Mesodermal cell (in vitro differentiated cells): ENCODE results near the gene PDCD6IP.

Experiments
- H3K27ac ChIP-seq: 2 replicates; pipeline ENCODE4 v1.7.0; 2013; ENCODE audit warnings: mild to moderate bottlenecking, low read depth, low read length, moderate library complexity; ENCODE audit not compliant: severe bottlenecking
- H3K36me3 ChIP-seq: 2 replicates; pipeline ENCODE4 v1.7.1; 2013; ENCODE audit warnings: mild to moderate bottlenecking, low read length, moderate library complexity; ENCODE audit not compliant: control insufficient read depth, insufficient read depth
- H3K4me1 ChIP-seq: one replicate; pipeline ENCODE4 v1.7.1; 2013; ENCODE audit warnings: mild to moderate bottlenecking, low read length; ENCODE audit not compliant: insufficient read depth, control insufficient read depth, poor library complexity, severe bottlenecking
- H3K4me3 ChIP-seq: 2 replicates; pipeline ENCODE4 v1.7.0; 2013; ENCODE audit warnings: low read length, control low read depth, mild to moderate bottlenecking; ENCODE audit not compliant: insufficient read depth, poor library complexity, severe bottlenecking; ENCODE audit errors: extremely low read depth
- H3K9me3 ChIP-seq: 2 replicates; pipeline ENCODE4 v1.7.1; 2013; ENCODE audit warnings: mild to moderate bottlenecking, low read length, moderate library complexity; ENCODE audit not compliant: control insufficient read depth
- WGBS, 2 experiments: methylation state at CpG; one replicate each; pipeline ENCODE4 v1.1.5; 2013; ENCODE audit warnings: missing lambda C conversion rate in 2 of 2; ENCODE audit not compliant: insufficient coverage in 2 of 2; 5-methylcytosine and 5-hydroxymethylcytosine counted together

PDCD6IP gene

DNA sequence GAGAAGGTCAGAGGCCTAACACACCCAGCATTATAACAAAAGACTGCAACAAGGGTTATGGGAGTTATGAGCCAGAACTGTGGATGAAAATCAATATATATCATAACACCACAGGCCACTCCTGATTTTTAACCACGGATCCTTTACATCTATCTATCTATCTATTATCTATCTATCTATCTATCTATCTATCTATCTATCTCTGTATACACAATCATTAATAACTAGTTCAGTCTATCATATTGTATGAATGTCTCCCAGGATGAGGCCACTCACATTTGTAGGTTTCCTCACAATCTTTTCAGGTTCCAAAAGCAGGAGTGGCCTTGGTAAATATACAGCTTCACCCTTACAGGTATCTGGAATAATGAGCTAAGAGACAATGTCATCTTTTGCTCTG, 94.2 kb downstream of the PDCD6IP start:
- 83% methylated on average over 1 of the region's 1 CpG; no CpG with 5 or more reads in 1 of the 2 experiments for WGBS, 2 experiments
- Histone ChIP-seq H3K9me3 (no peaks in the 10 kb centered on the region), H3K4me1 (no peaks in the 10 kb centered on the region), H3K36me3 (no peaks in the 10 kb centered on the region), H3K4me3 (no peak overlapping the region), H3K27ac (no peak overlapping the region)

GRCh38 chr3:33895658-33896057, 97.2 kb downstream of the PDCD6IP start:
- Histone ChIP-seq H3K4me1 (no peaks in the 10 kb centered on the region), H3K4me3 (no peak overlapping the region), H3K27ac (no peak overlapping the region), H3K36me3 (no peaks in the 10 kb centered on the region), H3K9me3 (no peaks in the 10 kb centered on the region)

- Histone ChIP-seq H3K36me3 (no peaks in the 10 kb centered on the region), H3K4me1 (no peaks in the 10 kb centered on the region), H3K27ac (no peak overlapping the region), H3K4me3 (no peak overlapping the region), H3K9me3 (no peaks in the 10 kb centered on the region)
- 83 to 88% methylated on average over 1 of the region's 1 CpG for WGBS, 2 experiments
Observed at GRCh38 chr3:33897306-33897705, 98.9 kb downstream of the PDCD6IP start.

GRCh38 chr3:33898901-33899300, 100.5 kb downstream of the PDCD6IP start:
- Histone ChIP-seq H3K27ac (no peak overlapping the region), H3K4me1 (no peaks in the 10 kb centered on the region), H3K4me3 (no peak overlapping the region), H3K36me3 (no peaks in the 10 kb centered on the region), H3K9me3 (no peaks in the 10 kb centered on the region)
- 73 to 79% methylated on average over 2 of the region's 2 CpGs for WGBS, 2 experiments

- Histone ChIP-seq H3K36me3 (no peaks in the 10 kb centered on the region), H3K4me1 (no peaks in the 10 kb centered on the region), H3K27ac (no peak overlapping the region), H3K9me3 (no peaks in the 10 kb centered on the region), H3K4me3 (no peak overlapping the region)
Observed at GRCh38 chr3:33900440-33900808, 102.0 kb downstream of the PDCD6IP start.

- H3K9me3 ChIP-seq: no peaks in the 10 kb centered on the region
- WGBS, 2 experiments: 93 to 94% methylated on average over 6 to 8 of the region's 11 CpGs
- peak overlapping the region; percentile 13 for H3K27ac ChIP-seq
- H3K4me3 ChIP-seq: no peak overlapping the region
- H3K4me1 ChIP-seq: no peaks in the 10 kb centered on the region
- no peaks in the 10 kb centered on the region for H3K36me3 ChIP-seq
Observed at GRCh38 chr3:33900809-33901505, 102.5 kb downstream of the PDCD6IP start.

- Histone ChIP-seq H3K27ac (no peak overlapping the region), H3K9me3 (no peaks in the 10 kb centered on the region), H3K4me3 (no peak overlapping the region), H3K36me3 (no peaks in the 10 kb centered on the region), H3K4me1 (no peaks in the 10 kb centered on the region)
- WGBS, 2 experiments: 85 to 93% methylated on average over 4 of the region's 6 CpGs
Observed at GRCh38 chr3:33901862-33902563, 103.6 kb downstream of the PDCD6IP start.

DNA sequence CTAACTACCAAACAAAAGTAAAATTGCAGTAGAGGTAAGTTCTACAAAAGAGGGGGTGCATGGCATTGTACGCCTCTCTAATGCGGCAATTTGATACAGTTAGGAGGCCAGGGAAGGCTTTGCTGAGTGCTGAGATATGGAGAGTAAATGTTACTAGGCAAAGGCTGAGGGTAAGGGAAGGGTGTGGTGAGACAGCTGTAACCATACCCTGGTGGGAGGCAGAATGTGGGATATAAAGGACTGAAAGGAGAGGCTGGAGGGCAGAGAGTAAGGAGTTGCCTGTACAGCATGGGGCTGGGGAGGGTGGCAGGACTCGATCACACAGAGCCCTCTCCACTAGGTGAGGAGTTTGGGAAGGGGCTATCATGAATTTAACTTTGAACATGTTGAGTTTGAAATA, 106.3 kb downstream of the PDCD6IP start:
- no peaks in the 10 kb centered on the region for H3K9me3 ChIP-seq
- no peaks in the 10 kb centered on the region for H3K36me3 ChIP-seq
- H3K4me3 ChIP-seq: no peak overlapping the region
- no peak overlapping the region for H3K27ac ChIP-seq
- H3K4me1 ChIP-seq: no peaks in the 10 kb centered on the region
- WGBS, 2 experiments: 93 to 96% methylated on average over 3 of the region's 3 CpGs

GRCh38 chr3:33908250-33908851, 109.9 kb downstream of the PDCD6IP start:
- WGBS, 2 experiments: 78 to 80% methylated on average over 1 to 3 of the region's 4 CpGs
- H3K4me3 ChIP-seq: no peak overlapping the region

DNA sequence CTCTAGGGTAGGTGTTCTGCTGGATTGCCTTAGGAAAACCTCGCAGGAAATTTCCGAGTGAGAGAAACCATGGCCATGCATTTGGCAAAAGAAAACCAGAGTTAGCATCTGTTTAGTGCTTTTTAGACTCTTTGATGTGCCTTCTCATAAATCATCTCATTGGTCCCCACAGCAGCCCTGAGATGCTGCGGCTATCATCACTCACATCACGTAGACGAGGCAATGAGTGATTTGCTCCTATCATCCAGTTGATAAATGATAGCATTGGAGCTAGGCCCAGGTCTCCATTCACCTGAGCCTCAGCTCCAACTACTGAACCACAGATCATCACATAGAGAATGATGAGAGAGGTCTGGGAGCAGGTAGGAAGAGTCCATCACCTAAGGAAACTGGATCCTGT, 111.1 kb downstream of the PDCD6IP start:
- 86 to 94% methylated on average over 5 of the region's 5 CpGs for WGBS, 2 experiments
- H3K4me3 ChIP-seq: no peak overlapping the region
- no peaks in the 10 kb centered on the region for H3K9me3 ChIP-seq

More at GRCh38 chr3:33908250-33908851, 109.9 kb downstream of the PDCD6IP start:
- H3K4me1 ChIP-seq: no peaks in the 10 kb centered on the region
- H3K36me3 ChIP-seq: no peaks in the 10 kb centered on the region
- no peak overlapping the region for H3K27ac ChIP-seq
- no peaks in the 10 kb centered on the region for H3K9me3 ChIP-seq

GRCh38 chr3:33910031-33910430, 111.6 kb downstream of the PDCD6IP start:
- no CpG with 5 or more reads among the region's 2 CpGs for WGBS, 2 experiments
- Histone ChIP-seq H3K27ac (no peak overlapping the region), H3K4me3 (no peak overlapping the region), H3K9me3 (no peaks in the 10 kb centered on the region), H3K36me3 (no peaks in the 10 kb centered on the region), H3K4me1 (no peaks in the 10 kb centered on the region)

More for the DNA sequence above, 111.1 kb downstream of the PDCD6IP start:
- Histone ChIP-seq H3K36me3 (no peaks in the 10 kb centered on the region), H3K27ac (no peak overlapping the region), H3K4me1 (no peaks in the 10 kb centered on the region)
